Measurements from ENCODE around the gene SAA2.

The SAA2 gene

DNA sequence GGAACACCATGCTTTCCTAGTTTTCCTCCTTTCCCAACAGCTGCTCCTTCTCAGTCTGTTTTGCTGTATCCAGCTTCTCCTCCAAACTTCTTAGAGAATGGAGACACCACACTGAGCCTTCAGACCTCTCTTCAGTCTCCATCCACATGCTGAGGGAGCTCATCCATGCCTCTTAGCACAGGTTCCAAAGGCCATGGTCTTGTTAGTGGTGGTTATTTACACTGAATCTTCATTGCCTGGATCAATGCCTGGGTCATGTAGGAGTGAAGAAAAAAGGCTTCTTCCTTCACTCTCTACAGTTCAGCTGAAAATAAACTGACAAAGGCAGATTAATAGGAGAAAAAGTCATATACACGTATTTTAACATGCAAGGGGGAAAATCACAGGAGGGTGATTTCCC is 8.8 kb downstream of the SAA2 start:
- ATAC-seq (replicated peaks) (no peak), DNase-seq (no peak)
- H3K4me3 Mint-ChIP-seq = no peak overlapping the region
- H3K36me3 Mint-ChIP-seq (ENCODE audit: insufficient read depth) = peaks cover 2% of the 10 kb centered on the region
- H3K4me1 Mint-ChIP-seq (ENCODE audit: low read depth in 2 of 2) = peaks cover 3 to 8% of the 10 kb centered on the region in 2 donors
- no peaks in the 10 kb centered on the region for H3K9me3 Mint-ChIP-seq
- H3K27me3 Mint-ChIP-seq = peaks cover 31 to 57% of the 10 kb centered on the region in 2 donors
- no peak overlapping the region for H3K27ac Mint-ChIP-seq

DNA sequence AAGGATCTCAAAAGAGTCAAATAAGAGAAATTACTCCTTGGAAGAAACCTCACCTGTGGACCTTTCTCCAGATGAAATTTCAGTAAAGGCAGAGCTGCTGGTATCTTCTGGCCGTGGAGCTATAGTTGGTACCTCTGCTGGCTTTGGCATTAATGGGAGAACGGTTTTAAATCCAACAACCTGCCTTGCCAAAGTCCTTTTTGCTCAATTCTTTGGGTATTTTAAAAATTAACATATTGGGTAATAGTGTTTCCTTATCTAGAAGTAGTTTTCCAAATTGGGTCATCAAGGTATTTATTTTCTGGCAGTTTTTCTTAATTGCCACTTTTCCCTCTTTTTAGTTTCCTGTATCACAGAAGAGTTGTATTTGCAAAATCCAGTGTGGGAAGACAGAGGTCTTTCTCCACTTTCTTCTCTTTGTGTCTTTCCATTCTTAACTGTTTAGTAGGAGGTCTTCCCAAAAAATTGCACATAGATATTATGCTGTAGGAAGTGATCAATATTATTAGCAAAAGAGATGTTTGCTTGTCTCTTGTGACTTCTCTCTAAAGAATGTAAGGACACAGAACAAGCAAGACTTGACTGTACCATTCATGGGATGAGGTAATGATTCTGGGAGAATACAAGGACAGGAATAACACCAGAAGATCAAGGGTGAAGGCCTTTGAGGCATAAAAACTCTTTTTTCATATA is 11.7 kb downstream of the SAA2 start, which contains the start of gene SAA4:
TSS of gene SAA4 (minus strand) at position 139 of the 693 bp plus-strand sequence. CDS start 876 bp downstream, outside the sequence.
- no peak within 1 kb of the TSS for H3K27ac Mint-ChIP-seq
- ATAC-seq (replicated peaks) = no peak
- no peak within 1 kb of the TSS for H3K4me3 Mint-ChIP-seq
- peaks cover 36 to 73% of the 10 kb centered on the region in 2 donors for H3K27me3 Mint-ChIP-seq
- DNase-seq = no peak
- no peaks in the 10 kb centered on the region for H3K36me3 Mint-ChIP-seq (ENCODE audit: insufficient read depth)
- H3K4me1 Mint-ChIP-seq (ENCODE audit: low read depth in 2 of 2) = no peaks in the 10 kb centered on the region
- H3K9me3 Mint-ChIP-seq = no peaks in the 10 kb centered on the region

DNA sequence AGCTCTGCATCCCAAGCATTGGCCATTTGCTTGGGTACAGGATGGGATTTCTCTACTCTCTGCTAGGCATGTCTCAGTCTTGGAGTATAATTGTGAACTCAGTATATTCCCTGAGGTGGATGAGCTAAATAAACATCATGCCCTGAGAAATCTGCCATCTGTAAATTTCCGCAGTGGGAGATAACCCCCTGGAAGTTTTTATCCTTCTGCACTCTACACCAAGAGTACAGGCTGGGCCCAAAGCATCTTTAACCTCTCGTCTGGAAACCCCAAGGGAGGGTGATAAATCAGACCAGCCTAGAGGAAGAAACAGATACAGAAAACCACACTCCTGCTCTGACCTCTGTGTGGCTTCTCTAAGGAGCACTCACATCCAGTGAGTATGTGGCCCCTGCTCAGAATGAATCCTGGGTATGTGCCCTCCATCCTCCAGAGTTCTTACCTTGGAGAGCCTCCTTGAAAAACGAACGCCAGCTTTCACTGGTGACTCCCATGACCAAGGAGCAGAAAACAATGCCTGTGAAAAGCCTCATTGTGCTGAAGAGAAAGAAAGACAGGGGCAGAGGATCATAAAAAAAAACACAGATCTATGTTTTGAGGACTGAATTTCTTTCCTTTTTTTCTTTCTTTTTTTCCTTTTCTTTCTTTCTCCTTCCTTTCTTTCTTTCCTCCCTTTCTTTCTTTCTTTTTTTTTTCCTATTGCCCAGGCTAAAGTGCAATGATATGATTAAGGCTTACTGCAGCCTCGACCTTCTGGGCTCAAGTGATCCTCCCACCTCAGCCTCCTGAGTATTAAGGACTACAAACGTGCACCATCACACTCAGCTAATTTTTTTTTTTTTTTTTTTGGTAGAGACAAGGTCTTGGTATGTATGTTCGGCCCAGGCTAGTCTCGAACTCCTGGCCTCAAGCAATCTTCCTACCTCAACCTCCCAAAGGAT is 12.8 kb downstream of the SAA2 start:
- DNase-seq (no peak), ATAC-seq (replicated peaks) (no peak)
- Mint-ChIP-seq H3K9me3 (no peaks in the 10 kb centered on the region), H3K4me3 (no peak overlapping the region), H3K27ac (no peak overlapping the region), H3K36me3 (ENCODE audit: insufficient read depth) (no peaks in the 10 kb centered on the region), H3K27me3 (peaks cover 33 to 67% of the 10 kb centered on the region in 2 donors), H3K4me1 (ENCODE audit: low read depth in 2 of 2) (no peaks in the 10 kb centered on the region)

DNA sequence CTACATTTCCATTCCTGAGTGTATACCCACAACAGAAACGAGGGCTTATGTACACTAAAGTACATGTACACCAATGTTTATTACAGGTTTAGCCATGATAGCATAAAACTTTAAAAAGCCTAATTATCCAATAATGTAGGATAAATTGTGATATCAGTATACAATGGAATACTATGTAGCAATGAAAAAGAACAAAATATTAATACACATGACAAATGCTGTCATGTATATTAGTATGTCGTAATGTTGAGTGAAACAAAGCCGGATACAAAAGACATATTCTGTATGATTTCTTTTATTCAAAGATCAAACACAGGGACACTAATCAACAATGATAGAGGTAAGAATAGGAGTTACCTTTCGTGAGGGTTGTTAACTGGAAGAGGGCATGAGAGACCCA is 14.6 kb downstream of the SAA2 start:
- DNase-seq (no peak), ATAC-seq (replicated peaks) (no peak)
- H3K36me3 Mint-ChIP-seq (ENCODE audit: insufficient read depth) = no peaks in the 10 kb centered on the region
- H3K27ac Mint-ChIP-seq = no peak overlapping the region
- H3K27me3 Mint-ChIP-seq = peaks cover 18 to 50% of the 10 kb centered on the region in 2 donors
- H3K4me1 Mint-ChIP-seq (ENCODE audit: low read depth in 2 of 2) = no peaks in the 10 kb centered on the region
- H3K4me3 Mint-ChIP-seq = no peak overlapping the region
- no peaks in the 10 kb centered on the region for H3K9me3 Mint-ChIP-seq

DNA sequence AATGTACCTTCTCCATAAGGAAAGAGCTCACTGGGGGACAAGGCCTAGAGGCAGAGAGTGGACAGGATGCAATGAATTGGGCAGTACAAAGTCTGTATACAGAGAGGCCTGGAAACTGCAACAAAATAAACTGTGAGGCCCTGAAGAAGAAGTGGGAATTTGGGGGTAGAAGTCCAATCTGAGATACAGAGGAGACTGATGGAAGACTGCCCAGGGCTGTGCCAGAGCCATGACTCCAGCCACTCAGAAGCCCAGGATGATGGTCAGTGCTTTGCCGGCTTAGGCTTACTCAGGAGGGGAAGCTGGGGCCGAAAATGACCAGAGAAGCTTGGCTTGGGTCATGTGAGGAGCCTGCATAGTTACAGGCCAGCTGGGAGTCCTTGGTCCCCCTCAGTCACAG is 17.6 kb downstream of the SAA2 start:
- Mint-ChIP-seq H3K9me3 (no peaks in the 10 kb centered on the region), H3K4me3 (no peak overlapping the region), H3K27me3 (peaks cover 7 to 26% of the 10 kb centered on the region in 2 donors), H3K27ac (no peak overlapping the region), H3K4me1 (ENCODE audit: low read depth in 2 of 2) (no peaks in the 10 kb centered on the region), H3K36me3 (ENCODE audit: insufficient read depth) (no peaks in the 10 kb centered on the region)
- DNase-seq (no peak), ATAC-seq (replicated peaks) (no peak)

DNA sequence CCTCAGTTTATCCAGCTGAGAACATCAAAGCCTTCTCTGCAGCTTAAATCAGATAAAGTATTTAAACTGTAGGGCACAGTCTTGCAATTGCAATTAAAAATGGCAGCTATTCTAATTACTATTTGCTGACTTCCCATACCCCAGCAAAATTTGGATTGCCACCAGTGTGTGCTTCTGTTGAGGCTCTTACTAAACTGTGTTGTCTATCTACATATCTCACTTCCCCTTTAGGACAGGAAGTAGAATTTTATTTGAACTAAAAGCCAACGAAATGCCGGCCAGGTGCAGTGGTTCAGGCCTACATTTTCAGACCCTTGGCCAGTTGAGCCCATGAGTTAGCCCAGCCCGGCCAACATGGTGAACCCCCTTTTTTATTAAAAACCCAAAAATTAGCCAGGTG is 19.0 kb downstream of the SAA2 start:
- H3K9me3 Mint-ChIP-seq = no peaks in the 10 kb centered on the region
- H3K27ac Mint-ChIP-seq = no peak overlapping the region
- DNase-seq (no peak), ATAC-seq (replicated peaks) (no peak)
- H3K36me3 Mint-ChIP-seq (ENCODE audit: insufficient read depth) = no peaks in the 10 kb centered on the region
- no peak overlapping the region for H3K4me3 Mint-ChIP-seq
- peaks cover 14 to 15% of the 10 kb centered on the region in 2 donors for H3K27me3 Mint-ChIP-seq
- no peaks in the 10 kb centered on the region for H3K4me1 Mint-ChIP-seq (ENCODE audit: low read depth in 2 of 2)

DNA sequence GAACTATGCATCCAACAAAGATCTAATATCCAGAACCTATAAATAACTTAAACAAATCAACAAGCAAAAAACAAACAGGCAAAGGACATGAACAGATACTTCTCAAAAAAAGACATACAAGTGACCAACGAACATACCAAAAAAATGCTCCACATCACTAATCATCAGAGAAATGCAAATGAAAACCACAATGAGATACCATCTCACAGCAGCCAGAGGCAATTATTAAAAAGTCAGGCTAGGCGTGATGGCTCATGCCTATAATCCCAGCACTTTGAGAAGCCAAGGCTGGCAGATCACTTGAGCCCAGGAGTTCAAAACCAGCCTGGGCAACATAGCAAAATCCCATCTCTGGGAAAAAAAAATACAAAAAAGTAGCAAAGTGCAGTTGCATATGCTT is 22.6 kb downstream of the SAA2 start:
- no peak overlapping the region for H3K27ac Mint-ChIP-seq
- ATAC-seq (replicated peaks) = no peak
- no peaks in the 10 kb centered on the region for H3K36me3 Mint-ChIP-seq (ENCODE audit: insufficient read depth)
- no peaks in the 10 kb centered on the region for H3K9me3 Mint-ChIP-seq
- H3K4me1 Mint-ChIP-seq (ENCODE audit: low read depth in 2 of 2) = peaks cover 0 to 6% of the 10 kb centered on the region in 2 donors
- peaks cover 0 to 9% of the 10 kb centered on the region in 2 donors for H3K27me3 Mint-ChIP-seq
- no peak for DNase-seq
- H3K4me3 Mint-ChIP-seq = no peak overlapping the region

DNA sequence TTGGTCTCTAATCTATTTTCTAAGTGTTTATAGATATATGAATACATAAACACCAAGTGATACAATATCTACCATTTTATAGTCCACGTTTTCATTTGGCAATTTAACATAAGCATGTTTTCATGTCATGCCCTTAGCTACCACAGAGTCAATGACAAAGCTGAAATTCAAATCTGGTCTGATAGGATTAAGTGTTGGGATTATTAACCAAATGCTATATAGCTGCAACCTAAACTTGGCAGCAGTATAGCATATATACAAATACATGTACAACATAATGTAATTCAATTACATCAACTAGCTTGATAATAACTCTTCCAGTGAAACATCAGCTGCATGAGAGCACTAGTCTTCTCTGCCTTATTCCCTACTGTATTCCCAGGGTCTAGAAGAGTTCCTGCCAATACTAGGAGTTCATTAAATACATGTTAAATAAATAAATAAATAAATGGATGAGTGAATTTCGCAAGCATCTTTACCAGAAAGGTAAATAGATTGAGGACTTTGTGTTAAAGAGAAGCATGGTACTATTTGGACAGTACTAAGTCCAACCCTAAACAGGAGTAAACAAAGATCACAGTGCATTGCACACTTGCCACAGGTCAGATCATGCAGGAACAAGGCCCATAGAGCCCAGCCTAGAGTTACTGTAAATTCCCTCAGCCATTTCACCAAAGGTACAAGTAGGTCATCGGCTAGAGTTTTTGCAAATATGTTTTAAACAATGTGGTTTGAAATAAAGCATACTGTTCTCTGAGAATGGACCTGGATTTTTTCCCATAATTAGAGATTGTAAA is 24.7 kb downstream of the SAA2 start:
- no peak overlapping the region for H3K27ac Mint-ChIP-seq
- DNase-seq = no peak
- no peak overlapping the region for H3K4me3 Mint-ChIP-seq
- H3K27me3 Mint-ChIP-seq = peaks cover 9 to 14% of the 10 kb centered on the region in 2 donors
- no peak for ATAC-seq (replicated peaks)
- H3K9me3 Mint-ChIP-seq = no peaks in the 10 kb centered on the region
- peaks cover 0 to 6% of the 10 kb centered on the region in 2 donors for H3K4me1 Mint-ChIP-seq (ENCODE audit: low read depth in 2 of 2)
- H3K36me3 Mint-ChIP-seq (ENCODE audit: insufficient read depth) = no peaks in the 10 kb centered on the region

DNA sequence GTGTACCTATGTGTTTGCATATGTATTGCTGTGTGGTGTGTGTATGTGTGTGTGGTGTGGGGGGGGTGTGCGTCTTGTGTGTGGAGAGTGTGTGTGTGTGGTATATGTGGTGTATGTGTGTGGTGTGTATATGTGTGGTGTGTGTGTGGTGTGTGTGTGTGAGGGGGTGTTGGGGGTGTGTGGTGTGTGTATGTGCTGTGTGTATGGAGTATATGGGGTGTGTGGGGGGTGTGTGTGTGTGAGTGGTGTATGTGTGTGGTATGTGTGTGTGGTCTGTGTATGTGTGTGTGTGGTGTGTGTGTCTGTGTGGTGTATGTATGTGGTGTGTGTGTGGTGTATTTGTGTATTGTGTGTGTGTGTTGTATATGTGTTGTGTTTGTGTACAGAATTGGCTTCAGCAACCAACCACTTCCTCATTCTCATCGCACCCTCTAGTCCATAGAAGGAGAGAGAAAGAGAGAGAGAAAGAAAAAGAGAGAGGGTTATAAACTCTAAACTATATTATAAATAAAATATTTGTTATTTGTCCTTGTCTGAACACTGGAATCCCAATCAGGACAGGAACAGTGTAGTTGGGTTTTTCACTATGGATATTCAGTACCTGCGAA is 25.6 kb downstream of the SAA2 start:
- Mint-ChIP-seq H3K27me3 (peaks cover 9 to 14% of the 10 kb centered on the region in 2 donors), H3K27ac (no peak overlapping the region), H3K4me3 (no peak overlapping the region), H3K36me3 (ENCODE audit: insufficient read depth) (no peaks in the 10 kb centered on the region), H3K4me1 (ENCODE audit: low read depth in 2 of 2) (peaks cover 0 to 6% of the 10 kb centered on the region in 2 donors), H3K9me3 (no peaks in the 10 kb centered on the region)
- no peak for DNase-seq
- no peak for ATAC-seq (replicated peaks)

DNA sequence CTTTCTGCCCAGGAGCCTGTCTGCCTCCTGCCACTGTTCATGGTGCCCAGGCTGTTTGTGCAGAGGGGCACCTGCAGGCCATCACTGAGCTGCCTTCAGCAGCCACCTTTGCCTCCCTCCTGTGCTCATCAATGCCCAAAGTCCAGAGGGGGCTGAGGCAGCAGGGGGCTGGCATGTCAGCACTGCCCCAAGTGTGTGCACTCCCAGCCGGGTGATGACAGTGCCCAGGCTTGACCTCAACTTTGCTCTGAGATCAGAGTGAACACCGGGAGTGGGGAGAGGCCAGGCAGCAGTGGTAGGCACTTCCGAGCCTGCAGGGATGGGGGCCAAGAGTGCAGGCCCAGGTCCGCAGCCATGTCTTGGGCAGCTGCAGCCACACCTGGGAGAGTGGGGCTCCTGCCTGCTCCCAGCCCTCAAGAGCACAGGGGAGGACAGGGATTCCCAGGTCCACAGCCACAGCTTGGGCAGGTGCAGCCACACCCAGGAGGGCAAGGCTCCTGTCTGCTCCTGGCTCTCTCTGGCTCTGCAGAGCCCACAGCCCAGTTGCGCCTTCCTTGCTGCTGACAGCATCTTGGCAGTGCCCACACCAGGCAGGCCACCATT is 27.1 kb downstream of the SAA2 start:
- Mint-ChIP-seq H3K4me3 (no peak overlapping the region), H3K27ac (no peak overlapping the region)
- no peak for ATAC-seq (replicated peaks)

DNA sequence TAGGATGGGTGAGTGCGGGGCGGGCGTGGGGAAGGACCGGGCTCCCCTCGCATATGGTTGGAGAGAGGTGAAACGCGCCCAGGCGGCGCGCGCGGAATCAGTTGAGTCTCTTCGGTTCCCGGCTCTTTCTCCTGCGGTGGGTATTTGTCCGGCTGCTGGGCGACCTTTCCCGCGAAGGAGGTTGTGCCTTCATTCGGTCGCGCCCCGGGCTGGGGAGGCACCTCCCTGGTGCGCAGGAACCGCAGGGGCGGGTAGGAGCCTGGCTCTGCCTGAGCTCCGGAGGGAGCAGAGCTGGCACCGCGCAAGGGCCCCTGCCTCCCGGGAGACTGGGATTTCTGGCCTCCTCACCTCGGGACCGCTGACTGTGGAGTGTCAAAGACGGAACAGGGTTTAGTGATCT is 39.4 kb downstream of the SAA2 start:
- no peak overlapping the region for H3K27ac Mint-ChIP-seq
- ATAC-seq (replicated peaks) (no peak), DNase-seq (no peak)
- no peak overlapping the region for H3K4me3 Mint-ChIP-seq
- no peaks in the 10 kb centered on the region for H3K9me3 Mint-ChIP-seq
- H3K36me3 Mint-ChIP-seq (ENCODE audit: insufficient read depth) = no peaks in the 10 kb centered on the region
- H3K27me3 Mint-ChIP-seq = peaks cover 45 to 53% of the 10 kb centered on the region in 2 donors
- H3K4me1 Mint-ChIP-seq (ENCODE audit: low read depth in 2 of 2) = no peaks in the 10 kb centered on the region

More for the DNA sequence above, 27.1 kb downstream of the SAA2 start:
- DNase-seq = no peak
- peaks cover 0 to 6% of the 10 kb centered on the region in 2 donors for H3K4me1 Mint-ChIP-seq (ENCODE audit: low read depth in 2 of 2)
- no peaks in the 10 kb centered on the region for H3K36me3 Mint-ChIP-seq (ENCODE audit: insufficient read depth)
- H3K27me3 Mint-ChIP-seq = peaks cover 17 to 21% of the 10 kb centered on the region in 2 donors
- no peaks in the 10 kb centered on the region for H3K9me3 Mint-ChIP-seq

DNA sequence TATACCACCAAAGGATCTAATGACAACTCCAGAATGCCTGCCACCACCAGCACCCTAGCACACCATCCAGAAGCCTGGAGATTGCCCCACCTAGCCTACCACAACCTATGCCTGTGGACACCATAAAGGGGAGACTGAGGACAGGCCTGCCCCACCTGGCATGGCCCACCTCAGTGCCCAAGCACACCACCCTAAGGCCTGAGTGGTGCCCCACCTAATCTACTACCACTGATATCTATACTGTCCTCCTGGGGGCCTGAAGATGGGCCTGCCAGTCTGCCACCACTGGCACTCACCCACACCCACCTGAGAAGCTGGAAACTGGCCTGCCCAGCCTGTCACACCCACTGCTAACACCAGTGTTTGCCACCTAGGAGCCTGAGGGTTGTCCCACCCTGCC is 43.7 kb downstream of the SAA2 start:
- Mint-ChIP-seq H3K4me1 (ENCODE audit: low read depth in 2 of 2) (no peaks in the 10 kb centered on the region), H3K27ac (no peak overlapping the region), H3K4me3 (no peak overlapping the region), H3K27me3 (peaks cover 61 to 90% of the 10 kb centered on the region in 2 donors), H3K36me3 (ENCODE audit: insufficient read depth) (peaks cover 3% of the 10 kb centered on the region), H3K9me3 (no peaks in the 10 kb centered on the region)
- DNase-seq (no peak), ATAC-seq (replicated peaks) (no peak)
